NCI-H82 treated with DMSO at 0.1 percent for 48 hours (cell line): ENCODE measurements around the gene PITX3.

Experiments used
- DNase-seq: peaks from one replicate; lab custom pipeline; 2025; ENCODE audit not compliant: unreplicated experiment; lab: John Stamatoyannopoulos, UW

The PITX3 gene

GRCh38 chr10:102241444-102242117, at the start of gene PITX3:
TSS of gene PITX3 (minus strand) at chr10:102241512. CDS start at chr10:102232080, 9,432 bp downstream.
- DNase-seq: no peak

GRCh38 chr10:102289840-102290239, 48.5 kb upstream of the PITX3 start:
- no peak for DNase-seq

GRCh38 chr10:102289356-102289755, 48.0 kb upstream of the PITX3 start:
- no peak for DNase-seq

GRCh38 chr10:102287991-102288390, 46.7 kb upstream of the PITX3 start:
- DNase-seq: no peak

DNA sequence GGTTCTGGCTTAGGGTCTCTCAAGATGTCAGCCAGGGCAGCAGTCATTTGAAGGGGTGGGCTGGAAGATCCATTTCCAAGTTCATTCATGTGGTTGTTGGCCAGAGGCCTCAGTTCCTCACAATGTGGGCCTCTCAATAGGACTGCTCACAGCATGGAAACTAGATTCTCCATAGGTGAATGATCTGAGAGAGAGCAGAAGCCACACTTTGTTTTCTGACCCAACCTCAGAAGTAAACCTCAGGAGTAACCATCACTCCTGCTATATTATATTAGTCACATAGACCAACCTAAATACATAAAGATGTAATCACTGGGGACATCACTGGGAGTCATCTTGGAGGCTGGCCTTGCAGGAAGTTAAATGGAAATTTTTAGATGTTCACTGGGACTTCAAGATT, 46.2 kb upstream of the PITX3 start:
- DNase-seq: no peak

DNA sequence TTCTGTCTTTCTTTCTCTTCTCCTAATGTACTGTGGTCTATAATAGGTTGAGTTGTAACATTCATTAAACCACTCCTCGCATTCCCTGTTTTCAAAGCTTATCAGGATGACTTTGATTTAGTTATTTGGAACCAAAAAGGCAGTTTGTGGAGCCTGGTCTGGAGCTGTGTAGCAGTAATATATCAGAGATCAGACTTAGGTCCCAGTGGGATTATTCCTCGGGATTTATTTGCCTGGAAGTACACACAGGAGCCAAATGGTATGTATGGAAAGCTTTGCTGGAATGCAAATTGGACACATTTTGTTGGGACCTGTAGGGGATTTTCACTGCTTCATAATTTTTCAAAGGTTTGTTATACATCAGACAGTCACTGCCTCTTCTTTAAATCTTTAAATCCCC, 44.9 kb upstream of the PITX3 start:
- peak; percentile 22 for DNase-seq

- DNase-seq: no peak
Observed at GRCh38 chr10:102285133-102285532, 43.8 kb upstream of the PITX3 start.

- no peak for DNase-seq
Observed at GRCh38 chr10:102284531-102284930, 43.2 kb upstream of the PITX3 start.

GRCh38 chr10:102283890-102284289, 42.6 kb upstream of the PITX3 start:
- no peak for DNase-seq

DNA sequence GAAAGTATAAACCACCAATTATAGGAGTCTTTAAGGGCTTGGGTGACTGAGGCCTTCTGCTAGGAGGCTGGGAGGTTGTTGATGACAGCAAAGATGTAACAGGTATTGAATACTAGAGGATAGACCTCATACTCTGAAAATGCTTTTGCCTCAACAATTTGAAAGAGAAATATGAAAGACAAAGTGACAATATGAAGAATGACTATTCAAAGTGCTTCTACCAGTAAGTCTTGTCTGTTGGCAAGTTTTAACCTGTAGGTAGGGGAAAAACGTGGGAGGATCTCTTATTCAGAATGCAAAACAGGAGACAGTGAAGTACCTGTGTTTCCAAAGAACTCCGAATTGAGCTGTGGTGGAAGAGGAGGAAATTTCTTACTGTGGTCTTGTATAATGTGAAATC, 42.2 kb upstream of the PITX3 start:
- DNase-seq: no peak

DNA sequence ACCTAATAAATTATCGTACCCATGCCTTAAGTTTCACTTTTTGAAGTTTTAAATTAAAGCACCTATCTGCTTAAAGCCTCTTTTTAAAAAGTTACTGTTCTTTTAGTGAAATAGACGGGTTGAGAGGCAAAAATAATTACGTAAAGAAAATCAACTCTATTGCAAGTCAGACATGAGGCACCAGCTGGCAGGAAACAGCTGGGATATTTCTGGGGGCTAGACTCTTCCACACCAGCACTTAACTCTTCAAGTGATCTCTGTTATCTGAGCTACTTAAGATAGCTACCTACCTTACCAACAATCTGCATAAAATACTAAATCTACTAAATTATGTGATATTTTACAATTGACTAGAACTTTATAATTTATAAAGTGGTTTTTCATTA, 39.8 kb upstream of the PITX3 start:
- no peak for DNase-seq

GRCh38 chr10:102280397-102281101, 39.2 kb upstream of the PITX3 start:
- peak; percentile 63 for DNase-seq

DNA sequence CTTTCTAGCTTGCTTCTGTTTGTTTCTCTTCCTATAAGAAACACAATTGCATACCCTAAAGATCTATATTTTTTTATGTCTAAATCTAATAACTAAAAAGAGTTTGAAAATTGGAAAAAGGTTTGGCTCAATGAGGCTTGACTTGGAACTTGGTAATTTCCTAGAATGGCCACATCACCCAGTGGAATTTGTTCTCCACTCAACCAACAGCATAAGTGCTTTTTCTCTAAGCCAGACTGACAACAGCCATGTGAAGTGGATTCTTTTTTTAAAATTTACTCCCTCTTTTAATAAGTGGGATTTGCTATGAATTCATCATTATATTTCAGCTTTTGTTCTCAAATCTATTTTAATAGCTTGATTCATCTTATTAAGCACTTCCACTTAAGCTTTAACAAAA, 37.8 kb upstream of the PITX3 start:
- DNase-seq: no peak

DNA sequence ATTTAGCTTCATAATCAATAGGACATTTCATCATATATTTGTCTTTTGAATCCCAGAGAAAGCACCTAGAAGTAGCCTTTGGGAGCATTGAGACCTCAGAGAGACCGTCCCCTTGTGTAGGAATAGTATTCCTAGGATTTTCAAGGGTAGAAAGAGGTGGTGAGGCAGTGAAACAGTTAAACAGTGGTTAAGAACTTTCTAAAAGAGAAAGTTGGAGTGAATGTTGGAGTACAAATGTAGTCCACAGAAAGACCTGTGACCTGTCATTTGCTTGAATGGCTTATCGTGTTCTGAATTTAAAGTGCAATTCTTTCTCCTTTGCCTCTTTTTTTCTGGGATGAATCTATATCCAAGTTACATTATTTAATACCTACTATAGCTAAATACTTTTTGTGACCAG, 34.0 kb upstream of the PITX3 start:
- no peak for DNase-seq

GRCh38 chr10:102274062-102274461, 32.8 kb upstream of the PITX3 start:
- DNase-seq: no peak

- no peak for DNase-seq
Observed at GRCh38 chr10:102269017-102269416, 27.7 kb upstream of the PITX3 start.

DNA sequence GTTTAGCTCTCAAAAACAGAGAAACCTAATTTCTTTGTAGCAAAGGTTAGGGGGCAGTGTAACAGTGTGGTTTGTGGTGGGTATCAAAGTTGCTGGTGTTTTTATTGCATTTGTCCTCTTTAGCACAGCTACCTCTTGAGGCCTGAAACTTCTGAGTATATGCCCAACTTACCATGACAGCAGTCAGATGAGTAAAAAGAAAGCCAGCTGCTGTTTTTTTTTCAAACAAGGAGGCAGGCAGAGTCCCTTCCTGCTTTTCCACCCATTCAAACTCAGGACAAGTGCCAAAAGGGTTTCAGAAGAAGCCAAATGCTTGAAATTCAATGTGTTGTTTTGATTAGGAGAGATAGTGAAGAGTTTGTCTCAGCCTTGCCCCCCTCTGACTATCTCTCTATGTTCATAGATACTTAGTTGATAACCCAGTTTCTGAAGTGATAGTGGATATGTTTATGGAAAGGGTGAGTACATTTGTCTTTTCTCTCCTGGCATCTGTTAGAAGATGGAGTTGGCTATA, 27.1 kb upstream of the PITX3 start:
- no peak for DNase-seq

DNA sequence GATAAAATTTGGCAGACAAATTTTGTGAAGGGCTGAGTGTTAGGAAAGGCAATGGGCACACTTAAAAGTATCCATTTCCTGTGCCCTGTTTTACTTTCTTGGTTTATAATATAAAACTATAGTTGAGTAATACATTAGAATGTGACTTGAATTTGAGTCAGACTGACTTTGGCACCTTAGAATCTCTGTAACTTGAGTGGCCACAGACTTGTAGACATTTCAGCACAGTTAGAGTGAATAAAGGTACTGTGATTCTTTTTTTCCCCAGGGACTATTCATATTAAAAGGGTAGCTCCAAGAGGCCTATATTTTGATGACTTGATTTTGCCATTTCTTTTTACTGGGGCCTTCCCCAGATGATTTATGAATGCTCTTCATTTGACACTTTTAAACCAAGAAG, 26.4 kb upstream of the PITX3 start:
- no peak for DNase-seq

GRCh38 chr10:102266670-102267069, 25.4 kb upstream of the PITX3 start:
- no peak for DNase-seq

- DNase-seq: no peak
Observed at GRCh38 chr10:102264371-102264770, 23.1 kb upstream of the PITX3 start.

- no peak for DNase-seq
Observed at GRCh38 chr10:102262744-102263370, 21.5 kb upstream of the PITX3 start.

DNA sequence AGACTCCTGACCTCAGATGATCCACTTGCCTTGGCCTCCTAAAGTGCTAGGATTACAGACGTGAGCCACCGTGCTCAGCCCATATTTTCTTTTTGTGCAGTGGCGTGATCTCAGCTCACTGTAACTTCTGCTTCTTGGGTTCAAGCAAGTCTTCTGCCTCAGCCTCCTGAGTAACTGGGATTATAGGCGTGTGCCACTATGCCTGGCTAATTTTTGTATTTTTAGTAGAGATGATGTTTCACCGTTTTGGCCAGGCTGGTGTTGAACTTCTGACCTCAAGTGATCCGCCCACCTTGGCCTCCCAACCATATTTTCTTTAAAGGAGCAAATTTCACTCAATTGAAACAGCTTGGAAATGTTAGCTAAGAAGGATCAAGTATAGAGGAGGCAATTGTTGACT, 20.5 kb upstream of the PITX3 start:
- peak; percentile 11 for DNase-seq
